GM12878 (cell line): ENCODE measurements around the gene ORAI3.

Experiments
- CHD4 ChIP-seq: fragments of 200-600 bp; sonication (generic); IDR thresholded peaks from 2 replicates; pipeline ENCODE4 v1.6.1; 2016; ENCODE audit warnings: mild to moderate bottlenecking
- EGR1 ChIP-seq, 2 experiments: IDR thresholded peaks; 1 replicate in 1 of 2; 2 replicates in 1 of 2; pipeline ENCODE4 v1.6.1; 2011 to 2012; ENCODE audit warnings: low read depth in 2 of 2, low read length in 2 of 2, borderline replicate concordance in 1 of 2, mild to moderate bottlenecking in 1 of 2, moderate library complexity in 1 of 2
- EZH2 ChIP-seq: IDR thresholded peaks from 2 replicates; pipeline ENCODE4 v1.6.1; 2012; ENCODE audit warnings: low read depth, mild to moderate bottlenecking, control low read depth, inconsistent platforms, low read length, borderline replicate concordance; ENCODE audit not compliant: control insufficient read depth
- GABPA ChIP-seq: IDR thresholded peaks from 2 replicates; pipeline ENCODE4 v1.6.1; 2014; ENCODE audit warnings: antibody characterized with exemption, low read depth, mild to moderate bottlenecking, inconsistent platforms
- NRF1 ChIP-seq: conservative IDR thresholded peaks from 2 replicates; pipeline ENCODE4 v1.6.1; 2011; ENCODE audit warnings: mild to moderate bottlenecking, low read depth, low read length, improper control_type of control experiment
- POLR2A ChIP-seq: IDR thresholded peaks from 2 replicates; pipeline ENCODE4 v1.6.1; 2011; ENCODE audit warnings: low read depth, mild to moderate bottlenecking, low read length
- POLR2AphosphoS5 ChIP-seq: IDR thresholded peaks from 2 replicates; pipeline ENCODE4 v1.6.1; 2011; ENCODE audit warnings: mild to moderate bottlenecking, low read length, inconsistent platforms
- RBBP5 ChIP-seq: fragments of 200-600 bp; sonication (generic); conservative IDR thresholded peaks from 2 replicates; pipeline ENCODE4 v1.6.1; 2016
- TAF1 ChIP-seq: IDR thresholded peaks from 2 replicates; pipeline ENCODE4 v1.6.1; 2011; ENCODE audit warnings: mild to moderate bottlenecking, low read depth, low read length, borderline replicate concordance
- YY1 ChIP-seq: IDR thresholded peaks from 2 replicates; pipeline ENCODE4 v1.6.1; 2011; ENCODE audit warnings: low read depth, mild to moderate bottlenecking, low read length
- TF ChIP-seq, protein P1 (sequence below), 3 experiments: IDR thresholded peaks in 2 of 3; conservative IDR thresholded peaks in 1 of 3; 2 replicates each; pipeline ENCODE4 v1.5.1; 2011; ENCODE audit warnings: low read depth in 3 of 3, low read length in 3 of 3, mild to moderate bottlenecking in 3 of 3, control low read depth in 2 of 3, moderate library complexity in 2 of 3, inconsistent platforms in 1 of 3, mixed read lengths in 1 of 3; ENCODE audit not compliant: control insufficient read depth in 2 of 3, insufficient read depth in 1 of 3; ENCODE audit errors: extremely low read depth in 1 of 3
- TF ChIP-seq, protein P2 (sequence below): fragments of 150-350 bp; IDR thresholded peaks from 2 replicates; pipeline ENCODE4 v1.6.1; 2014; ENCODE audit warnings: mild to moderate bottlenecking, low read depth, low read length

GRCh38 chr16:30931068-30931650 is 17.7 kb upstream of the ORAI3 start:
- no peak for TF ChIP-seq EGR1 (IDR thresholded peaks at IDR 0.05; ENCODE audit: borderline replicate concordance in 1 of 2, low read depth in 2 of 2, low read length in 2 of 2)
- TF ChIP-seq, protein P1, sequence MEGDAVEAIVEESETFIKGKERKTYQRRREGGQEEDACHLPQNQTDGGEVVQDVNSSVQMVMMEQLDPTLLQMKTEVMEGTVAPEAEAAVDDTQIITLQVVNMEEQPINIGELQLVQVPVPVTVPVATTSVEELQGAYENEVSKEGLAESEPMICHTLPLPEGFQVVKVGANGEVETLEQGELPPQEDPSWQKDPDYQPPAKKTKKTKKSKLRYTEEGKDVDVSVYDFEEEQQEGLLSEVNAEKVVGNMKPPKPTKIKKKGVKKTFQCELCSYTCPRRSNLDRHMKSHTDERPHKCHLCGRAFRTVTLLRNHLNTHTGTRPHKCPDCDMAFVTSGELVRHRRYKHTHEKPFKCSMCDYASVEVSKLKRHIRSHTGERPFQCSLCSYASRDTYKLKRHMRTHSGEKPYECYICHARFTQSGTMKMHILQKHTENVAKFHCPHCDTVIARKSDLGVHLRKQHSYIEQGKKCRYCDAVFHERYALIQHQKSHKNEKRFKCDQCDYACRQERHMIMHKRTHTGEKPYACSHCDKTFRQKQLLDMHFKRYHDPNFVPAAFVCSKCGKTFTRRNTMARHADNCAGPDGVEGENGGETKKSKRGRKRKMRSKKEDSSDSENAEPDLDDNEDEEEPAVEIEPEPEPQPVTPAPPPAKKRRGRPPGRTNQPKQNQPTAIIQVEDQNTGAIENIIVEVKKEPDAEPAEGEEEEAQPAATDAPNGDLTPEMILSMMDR (IDR thresholded peaks at IDR 0.05 in 2 of 3, conservative IDR thresholded peaks at IDR 0.05 in 1 of 3; ENCODE audit: control insufficient read depth in 2 of 3, extremely low read depth in 1 of 3, insufficient read depth in 1 of 3, low read depth in 3 of 3, low read length in 3 of 3): no peak
- no peak for TF ChIP-seq GABPA
- TF ChIP-seq POLR2AphosphoS5: no peak
- TF ChIP-seq NRF1: no peak
- TF ChIP-seq YY1: no peak
- TF ChIP-seq POLR2A: no peak
- TF ChIP-seq CHD4: no peak
- TF ChIP-seq, protein P2, sequence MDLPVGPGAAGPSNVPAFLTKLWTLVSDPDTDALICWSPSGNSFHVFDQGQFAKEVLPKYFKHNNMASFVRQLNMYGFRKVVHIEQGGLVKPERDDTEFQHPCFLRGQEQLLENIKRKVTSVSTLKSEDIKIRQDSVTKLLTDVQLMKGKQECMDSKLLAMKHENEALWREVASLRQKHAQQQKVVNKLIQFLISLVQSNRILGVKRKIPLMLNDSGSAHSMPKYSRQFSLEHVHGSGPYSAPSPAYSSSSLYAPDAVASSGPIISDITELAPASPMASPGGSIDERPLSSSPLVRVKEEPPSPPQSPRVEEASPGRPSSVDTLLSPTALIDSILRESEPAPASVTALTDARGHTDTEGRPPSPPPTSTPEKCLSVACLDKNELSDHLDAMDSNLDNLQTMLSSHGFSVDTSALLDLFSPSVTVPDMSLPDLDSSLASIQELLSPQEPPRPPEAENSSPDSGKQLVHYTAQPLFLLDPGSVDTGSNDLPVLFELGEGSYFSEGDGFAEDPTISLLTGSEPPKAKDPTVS: no peak
- no peak for TF ChIP-seq RBBP5
- TF ChIP-seq EZH2: no peak
- TF ChIP-seq TAF1: no peak
